ENCODE results near the gene ZNF17.

GRCh38 chr19:57441979-57442752 is 31.2 kb downstream of the ZNF17 start:
- TF ChIP-seq CTCF (IDR thresholded peaks at IDR 0.05): no peak
- no peak for TF ChIP-seq EZH2 (IDR thresholded peaks at IDR 0.05; ENCODE audit: borderline replicate concordance, insufficient read depth, low read depth, low read length, poor library complexity, severe bottlenecking)
